Endothelial cell of umbilical vein (primary cell): ENCODE data around the gene HIVEP3.

ENCODE experiments used
- EZH2 ChIP-seq: IDR thresholded peaks from 2 replicates; pipeline ENCODE4 v1.6.1; 2012; ENCODE audit warnings: borderline replicate concordance, low read depth, mild to moderate bottlenecking, moderate library complexity, low read length, inconsistent platforms; ENCODE audit not compliant: severe bottlenecking
- FOS ChIP-seq: IDR thresholded peaks from 2 replicates; pipeline ENCODE4 v1.6.1; 2011; ENCODE audit warnings: mild to moderate bottlenecking, low read length, moderate library complexity, borderline replicate concordance; ENCODE audit not compliant: insufficient read depth
- GATA2 ChIP-seq: IDR thresholded peaks from 2 replicates; pipeline ENCODE4 v1.7.0; 2011; ENCODE audit warnings: low read depth, mild to moderate bottlenecking, moderate library complexity, mixed read lengths, low read length; ENCODE audit not compliant: insufficient read length, insufficient read depth
- JUN ChIP-seq: IDR thresholded peaks from 2 replicates; pipeline ENCODE4 v1.6.1; 2011; ENCODE audit warnings: borderline replicate concordance, low read depth; ENCODE audit not compliant: insufficient read length, insufficient read depth
- MYC ChIP-seq: IDR thresholded peaks from one replicate; pipeline ENCODE4 v1.6.1; 2011; ENCODE audit warnings: mild to moderate bottlenecking, low read depth, low read length
- POLR2A ChIP-seq: IDR thresholded peaks from 2 replicates; pipeline ENCODE4 v1.6.1; 2012; ENCODE audit warnings: low read depth, mild to moderate bottlenecking, control low read depth, low read length
- POLR2AphosphoS5 ChIP-seq: IDR thresholded peaks from 2 replicates; pipeline ENCODE4 v1.6.1; 2012; ENCODE audit warnings: low read depth, mild to moderate bottlenecking, control low read depth, low read length, moderate library complexity; ENCODE audit not compliant: insufficient read depth
- TF ChIP-seq, protein P1 (sequence below), 2 donors: IDR thresholded peaks; 1 replicate in 1 of 2; 2 replicates in 1 of 2; pipeline ENCODE4 v1.5.1; 2011; ENCODE audit warnings: low read length in 2 of 2, mild to moderate bottlenecking in 2 of 2, moderate library complexity in 2 of 2, control low read depth in 1 of 2, inconsistent platforms in 1 of 2, low read depth in 1 of 2; ENCODE audit not compliant: insufficient read depth in 1 of 2; ENCODE audit errors: extremely low read depth in 1 of 2
- TF ChIP-seq, protein P2 (sequence below): IDR thresholded peaks from 2 replicates; pipeline ENCODE4 v1.6.1; 2011; ENCODE audit not compliant: insufficient read depth, insufficient read length

DNA sequence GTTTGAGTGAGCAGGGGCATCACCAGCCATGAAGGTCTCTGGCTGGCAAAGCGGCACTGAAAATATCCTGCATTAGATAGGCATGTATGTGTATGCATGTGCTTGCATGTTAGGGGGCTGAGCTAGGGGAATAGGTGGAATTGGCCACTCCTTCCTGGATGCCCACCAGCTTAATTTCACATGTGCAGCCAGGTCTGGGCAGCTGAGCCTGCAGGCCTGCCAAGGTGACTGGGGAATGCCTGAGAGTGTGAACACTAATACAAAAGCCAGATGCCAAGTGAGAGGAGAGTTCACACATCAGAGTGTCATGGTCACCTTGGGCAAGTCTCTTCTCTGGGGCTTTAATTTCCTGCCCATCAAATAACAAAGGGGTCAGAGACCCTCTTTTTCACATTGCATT is 155.9 kb downstream of the HIVEP3 start:
- TF ChIP-seq POLR2A (no peak), POLR2AphosphoS5 (no peak), EZH2 (no peak), FOS (no peak), MYC (no peak), JUN (no peak), GATA2 (no peak)
- TF ChIP-seq, protein P1, sequence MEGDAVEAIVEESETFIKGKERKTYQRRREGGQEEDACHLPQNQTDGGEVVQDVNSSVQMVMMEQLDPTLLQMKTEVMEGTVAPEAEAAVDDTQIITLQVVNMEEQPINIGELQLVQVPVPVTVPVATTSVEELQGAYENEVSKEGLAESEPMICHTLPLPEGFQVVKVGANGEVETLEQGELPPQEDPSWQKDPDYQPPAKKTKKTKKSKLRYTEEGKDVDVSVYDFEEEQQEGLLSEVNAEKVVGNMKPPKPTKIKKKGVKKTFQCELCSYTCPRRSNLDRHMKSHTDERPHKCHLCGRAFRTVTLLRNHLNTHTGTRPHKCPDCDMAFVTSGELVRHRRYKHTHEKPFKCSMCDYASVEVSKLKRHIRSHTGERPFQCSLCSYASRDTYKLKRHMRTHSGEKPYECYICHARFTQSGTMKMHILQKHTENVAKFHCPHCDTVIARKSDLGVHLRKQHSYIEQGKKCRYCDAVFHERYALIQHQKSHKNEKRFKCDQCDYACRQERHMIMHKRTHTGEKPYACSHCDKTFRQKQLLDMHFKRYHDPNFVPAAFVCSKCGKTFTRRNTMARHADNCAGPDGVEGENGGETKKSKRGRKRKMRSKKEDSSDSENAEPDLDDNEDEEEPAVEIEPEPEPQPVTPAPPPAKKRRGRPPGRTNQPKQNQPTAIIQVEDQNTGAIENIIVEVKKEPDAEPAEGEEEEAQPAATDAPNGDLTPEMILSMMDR (IDR thresholded peaks at IDR 0.05; ENCODE audit: extremely low read depth in 1 of 2, insufficient read depth in 1 of 2, low read depth in 1 of 2, low read length in 2 of 2), result no peak
- TF ChIP-seq, protein P2, sequence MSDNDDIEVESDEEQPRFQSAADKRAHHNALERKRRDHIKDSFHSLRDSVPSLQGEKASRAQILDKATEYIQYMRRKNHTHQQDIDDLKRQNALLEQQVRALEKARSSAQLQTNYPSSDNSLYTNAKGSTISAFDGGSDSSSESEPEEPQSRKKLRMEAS, result no peak
